GM21515 (cell line): ENCODE measurements around the gene HES5.
"Not testable (repeated sequence)": the region's sequence is repeated elsewhere in the genome, so short reads cannot be mapped to it uniquely, and the experiment has no call there.

ENCODE experiments used
- ATAC-seq: cut with Tn5 transposase; IDR thresholded peaks from one replicate; pipeline ENCODE4 v1.9.1; 2021; ENCODE audit not compliant: unreplicated experiment

HES5 gene

DNA sequence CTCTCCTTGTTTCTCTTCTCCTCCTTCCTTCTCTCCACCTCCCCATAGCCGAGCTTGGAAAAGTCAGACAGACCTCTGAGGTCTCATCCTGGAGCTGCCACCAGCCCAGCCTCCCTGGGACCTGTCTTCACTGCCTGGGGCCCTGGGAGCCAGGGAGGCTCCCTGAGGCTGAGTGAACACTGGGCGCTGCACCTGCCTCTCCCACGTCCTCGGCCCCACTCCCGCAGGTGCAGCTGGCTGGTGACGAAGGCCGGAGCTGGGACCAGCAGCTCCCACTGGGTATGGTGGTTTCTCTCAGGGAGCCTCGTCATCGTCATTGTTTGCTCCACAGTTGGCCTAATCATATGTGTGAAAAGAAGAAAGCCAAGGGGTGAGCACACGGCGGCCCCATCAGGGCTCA is 31.4 kb upstream of the HES5 start:
- no peak for ATAC-seq

DNA sequence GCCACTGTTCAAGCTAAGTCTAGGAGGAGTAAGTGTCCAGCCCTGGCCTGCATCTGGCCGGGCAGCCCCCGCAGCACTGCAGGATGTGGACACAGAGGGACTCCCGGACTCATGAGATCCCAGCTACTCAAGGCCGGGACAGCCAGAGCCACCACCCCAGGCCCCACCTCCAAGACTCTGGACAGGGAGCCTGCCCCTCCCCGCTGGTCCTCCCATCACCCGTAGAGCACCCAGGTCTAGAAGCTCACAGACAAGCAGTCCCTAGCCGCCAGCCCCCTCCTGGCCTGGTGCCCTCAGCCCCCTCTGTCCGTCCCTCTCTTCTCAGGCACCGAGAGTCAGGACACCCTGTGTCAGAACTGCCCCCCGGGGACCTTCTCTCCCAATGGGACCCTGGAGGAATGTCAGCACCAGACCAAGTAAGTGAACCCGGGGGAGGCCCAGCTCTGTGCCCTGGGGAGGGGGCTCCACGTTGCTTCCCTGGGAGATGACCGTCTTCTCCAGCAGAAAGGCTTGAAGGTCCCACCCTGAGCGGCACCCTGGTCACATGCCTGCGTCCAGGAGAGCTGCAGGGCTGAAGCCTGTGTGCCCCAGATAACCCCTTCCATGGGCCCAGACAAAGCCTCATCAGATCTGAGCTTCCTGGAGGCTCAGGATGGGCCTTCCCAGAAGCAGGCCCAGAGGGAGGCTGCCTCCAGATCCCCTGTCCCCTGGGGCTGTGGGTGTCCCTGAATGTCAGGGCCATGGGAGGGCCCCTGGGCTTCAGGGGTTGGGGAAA is 30.4 kb upstream of the HES5 start:
- ATAC-seq, result no peak

GRCh38 chr1:2559509-2560298 is 29.6 kb upstream of the HES5 start:
- ATAC-seq, result no peak

DNA sequence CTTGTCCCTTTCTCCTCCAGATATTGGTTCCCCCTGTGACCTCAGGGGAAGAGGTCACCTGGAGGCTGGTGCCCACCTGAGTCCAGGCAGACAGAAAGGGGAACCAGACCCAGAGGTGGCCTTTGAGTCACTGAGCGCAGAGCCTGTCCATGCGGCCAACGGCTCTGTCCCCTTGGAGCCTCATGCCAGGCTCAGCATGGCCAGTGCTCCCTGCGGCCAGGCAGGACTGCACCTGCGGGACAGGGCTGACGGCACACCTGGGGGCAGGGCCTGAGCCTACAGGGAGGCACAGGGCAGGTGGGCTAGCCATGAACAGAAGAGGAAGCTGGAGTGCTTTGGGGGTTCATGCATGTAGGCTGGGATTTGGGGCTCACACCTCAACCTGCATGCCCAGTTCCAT is 28.8 kb upstream of the HES5 start:
- ATAC-seq, result no peak

- ATAC-seq, result no peak
Observed at GRCh38 chr1:2558420-2558819, 28.4 kb upstream of the HES5 start.

DNA sequence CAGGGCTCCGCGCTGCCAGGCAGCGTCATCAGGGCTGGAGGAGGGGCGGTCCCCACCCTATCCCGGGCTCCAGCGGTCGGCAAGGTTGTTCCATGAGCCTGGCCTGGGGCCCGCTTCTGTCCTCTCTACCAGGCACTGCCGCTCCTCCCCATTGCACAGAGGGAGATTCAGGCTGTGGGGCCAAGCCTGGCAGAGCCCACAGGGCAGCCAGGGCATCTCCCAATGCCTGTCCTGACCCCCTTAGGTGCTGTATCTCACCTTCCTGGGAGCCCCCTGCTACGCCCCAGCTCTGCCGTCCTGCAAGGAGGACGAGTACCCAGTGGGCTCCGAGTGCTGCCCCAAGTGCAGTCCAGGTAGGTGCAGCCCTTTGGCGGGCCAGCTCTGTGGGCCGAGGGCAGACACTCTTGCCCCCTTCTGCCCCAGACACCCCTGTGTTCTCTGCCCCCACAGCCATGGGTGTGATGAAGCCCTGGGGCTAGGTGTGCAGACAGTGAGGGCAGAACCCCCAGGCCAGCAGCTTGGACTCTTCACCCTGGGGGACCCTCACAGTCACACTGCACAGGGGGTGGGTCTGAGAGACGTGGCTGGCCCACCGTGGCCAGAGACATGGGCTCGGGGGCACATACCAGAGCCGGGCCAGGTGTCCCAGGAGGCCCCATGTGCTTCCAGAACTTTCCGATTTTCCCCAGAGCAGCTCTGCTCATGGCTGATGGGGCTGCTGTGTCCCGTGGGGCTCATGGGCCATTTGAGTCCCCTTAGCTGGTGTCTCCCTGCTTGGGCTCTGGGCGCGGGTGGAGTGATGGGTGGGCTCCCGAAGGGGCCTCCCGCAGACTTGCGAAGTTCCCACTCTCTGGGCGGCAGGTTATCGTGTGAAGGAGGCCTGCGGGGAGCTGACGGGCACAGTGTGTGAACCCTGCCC is 27.7 kb upstream of the HES5 start:
- ATAC-seq, result no peak

DNA sequence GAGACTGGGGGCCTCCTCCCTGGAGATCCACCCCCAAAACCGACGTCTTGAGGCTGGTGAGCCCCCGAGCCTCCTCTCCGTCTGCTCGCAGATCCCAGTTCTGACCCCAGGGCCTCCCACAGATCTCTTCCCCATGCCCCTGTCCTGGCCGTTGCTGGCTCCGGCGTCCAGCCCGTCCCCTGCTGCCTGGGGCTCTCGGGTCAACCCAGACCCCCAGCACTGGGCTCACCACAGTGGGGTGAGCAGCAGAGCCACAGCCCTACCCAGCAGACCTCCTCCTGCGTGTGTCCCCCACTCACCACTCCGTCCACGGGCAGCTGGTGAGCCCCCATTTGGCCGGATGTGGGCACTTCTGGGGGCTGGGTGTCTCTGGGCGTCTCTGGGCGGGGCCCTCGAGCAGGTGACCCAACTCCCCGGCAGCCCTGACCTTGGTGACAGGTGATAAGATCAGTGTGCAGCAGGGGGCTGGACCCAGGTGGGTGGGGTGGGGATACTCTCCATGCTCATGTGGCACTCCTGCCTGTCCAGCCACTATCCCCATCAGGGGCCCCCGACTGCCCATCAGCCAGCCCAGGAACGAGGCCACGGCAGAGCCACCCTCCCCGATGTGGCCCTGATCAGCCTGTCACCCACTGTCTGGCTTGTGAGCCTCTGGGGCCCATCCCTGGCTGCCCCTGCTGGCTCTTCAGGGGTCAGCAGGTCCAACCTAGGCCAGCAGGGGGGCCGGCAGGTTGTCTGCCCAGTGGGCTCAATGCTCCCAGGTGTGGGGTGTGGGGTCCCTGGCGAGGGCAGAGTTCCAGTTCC is 26.8 kb upstream of the HES5 start:
- ATAC-seq, result no peak

GRCh38 chr1:2556277-2556677 is 26.2 kb upstream of the HES5 start, which contains the start of gene TNFRSF14:
Gene TNFRSF14 (plus strand): TSS chr1:2556371. CDS start chr1:2556665, 294 bp downstream.
- ATAC-seq, result no peak

- no peak for ATAC-seq
Observed at GRCh38 chr1:2555634-2556276, 25.7 kb upstream of the HES5 start.

GRCh38 chr1:2554621-2555387 is 24.7 kb upstream of the HES5 start:
- no peak for ATAC-seq

- no peak for ATAC-seq
Observed at GRCh38 chr1:2553871-2554620, 24.0 kb upstream of the HES5 start.

GRCh38 chr1:2553076-2553475 is 23.0 kb upstream of the HES5 start:
- not testable (repeated sequence) for ATAC-seq

DNA sequence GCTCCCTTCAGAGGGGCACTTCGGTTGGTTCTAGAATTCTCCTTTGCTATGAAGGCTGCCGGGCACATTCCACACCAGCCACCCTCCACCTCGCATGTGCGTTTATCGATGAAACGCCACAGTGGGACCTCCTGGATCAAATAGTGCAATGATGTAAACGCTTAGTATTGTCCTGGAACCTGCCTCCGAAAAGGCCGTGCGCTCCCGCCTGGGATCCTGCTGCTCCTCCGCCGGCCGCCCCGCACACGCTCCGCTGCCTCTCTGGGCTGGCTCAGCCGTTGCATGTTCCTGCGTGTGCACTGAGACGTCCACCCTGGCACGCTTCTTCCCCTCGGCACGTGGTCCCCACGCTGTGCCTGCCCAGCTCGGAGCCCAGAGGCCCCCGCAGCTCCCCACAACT is 22.1 kb upstream of the HES5 start:
- no peak for ATAC-seq

- ATAC-seq, result not testable (repeated sequence)
Observed at GRCh38 chr1:2551544-2551943, 21.5 kb upstream of the HES5 start.

DNA sequence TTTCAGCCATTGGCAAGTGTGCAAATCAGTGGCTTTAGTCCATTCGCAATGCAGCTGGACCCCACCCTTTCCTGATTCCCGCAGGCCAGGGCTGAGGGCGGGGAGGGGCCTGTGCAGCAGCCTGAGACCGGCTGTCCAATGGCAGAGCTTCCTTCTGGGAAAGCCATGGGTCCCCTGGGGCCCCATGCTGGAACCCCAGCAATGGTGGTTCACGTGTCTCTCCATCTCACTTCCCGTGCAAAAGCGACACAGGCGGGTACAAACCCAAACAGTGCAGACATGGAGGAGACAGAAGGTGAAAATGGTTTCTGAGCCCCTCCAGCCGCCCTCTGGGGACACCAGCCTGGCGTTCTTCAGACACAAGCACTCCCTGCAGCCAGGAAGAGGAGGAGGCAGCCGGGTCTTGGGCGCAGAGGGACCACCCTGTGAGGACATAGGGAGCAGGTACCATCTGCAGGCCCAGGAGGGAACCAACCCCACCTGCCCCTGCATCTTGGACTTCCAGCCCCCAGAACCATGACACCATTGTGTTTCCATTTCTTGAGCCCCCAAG is 20.3 kb upstream of the HES5 start:
- not testable (repeated sequence) for ATAC-seq

GRCh38 chr1:2549367-2550029 is 19.4 kb upstream of the HES5 start:
- not testable (repeated sequence) for ATAC-seq

DNA sequence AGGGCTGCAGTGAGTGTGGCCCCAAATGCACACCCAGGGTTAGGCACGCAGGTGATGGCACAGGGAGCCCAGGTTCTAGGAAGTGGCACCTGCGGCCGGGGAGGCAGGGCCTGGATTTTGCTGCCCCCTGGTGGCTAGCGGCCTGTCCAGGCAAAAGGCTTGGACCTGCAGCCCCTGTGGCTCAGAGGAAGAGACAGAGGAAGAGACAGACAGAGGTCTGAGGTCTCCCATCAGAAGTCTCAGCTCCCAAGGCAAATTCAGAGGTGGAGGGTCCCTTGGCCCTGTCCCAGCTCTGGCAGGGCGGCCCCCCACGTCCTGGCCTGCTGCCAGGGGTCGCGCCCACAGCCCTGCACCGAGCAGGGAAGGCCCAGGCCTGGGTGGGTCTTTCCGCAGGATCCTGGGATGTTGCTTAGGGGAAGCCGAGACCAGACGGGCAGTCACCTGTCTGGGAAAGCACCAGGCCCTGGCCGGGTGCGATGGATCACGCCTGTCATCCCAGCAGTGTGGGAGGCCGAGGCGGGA is 18.1 kb upstream of the HES5 start:
- ATAC-seq, result peak; percentile 21
